ENCODE results near the gene PRICKLE1. TPM values are rescaled to one million over a fixed set of nuclear protein-coding genes. Genes with fewer than 3 reads are reported as not detected.

Gene PRICKLE1
- total and polyA plus RNA-seq, 9 of the 15 experiments (the other 6 are each of a cell fraction or from before 2014, with no cell fraction given): 0.22 to 0.85 (median 0.31) TPM

DNA sequence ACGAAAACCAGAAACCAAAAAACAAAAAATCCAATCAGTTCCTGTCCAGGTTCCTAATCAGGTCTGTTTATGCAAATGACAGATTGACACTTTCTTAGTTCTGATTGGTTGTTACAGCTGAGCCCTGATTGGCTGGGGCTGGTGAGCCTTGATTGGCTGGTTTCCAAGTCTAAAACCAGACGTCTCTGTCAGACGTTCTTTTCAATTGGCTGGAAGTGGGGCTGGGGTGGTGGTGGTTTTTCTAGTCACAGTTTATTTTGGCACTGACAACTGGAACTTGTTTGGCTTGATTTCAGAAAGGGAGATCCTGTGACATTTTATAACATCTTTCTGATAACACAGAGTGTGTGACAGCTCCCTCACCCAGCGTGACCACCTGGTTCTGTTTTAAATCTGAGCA is 36.1 kb upstream of the PRICKLE1 start:
- ChIA-PET CTCF (ENCODE audit: low intra/inter-chr PET ratio) (no interaction called here), POLR2A (no interaction called here)
- no peak overlapping the region for H3K9ac ChIP-seq (ENCODE audit: insufficient read depth in 1 of 2, low read depth in 2 of 2, low read length in 2 of 2)
- no peaks in the 10 kb centered on the region for H3K36me3 ChIP-seq (ENCODE audit: control insufficient read depth, insufficient read depth, low read length)
- intact Hi-C loops (cut with micrococcal nuclease): no loop called here
- DNase-seq (ENCODE audit: extremely low read depth in 1 of 4, low spot score in 3 of 4) (peak; percentile 3 to 38 (median 20)), FAIRE-seq (no peak), ATAC-seq (no peak)
- H4K20me1 ChIP-seq (replicated peaks; ENCODE audit: control insufficient read depth, insufficient read depth, low read length): no peaks in the 10 kb centered on the region
- no peaks in the 10 kb centered on the region for H3K4me1 ChIP-seq (replicated peaks in 1 of 2; ENCODE audit: control insufficient read depth in 2 of 2, insufficient read depth in 2 of 2, low read length in 2 of 2)
- in situ Hi-C loops (cut with MboI): no loop called here
- 3% methylated on average over 4 of the region's 4 CpGs for WGBS (ENCODE audit: insufficient coverage, low coverage, missing lambda C conversion rate)
- TF ChIP-seq NFYB (IDR thresholded peaks at IDR 0.05; ENCODE audit: extremely low read depth, insufficient read length): peak; percentile 23
- no peak for TF ChIP-seq ZNF77 (CRISPR knock-in tag; IDR thresholded peaks at IDR 0.05)
- TF ChIP-seq KLF13 (tag; IDR thresholded peaks at IDR 0.05; ENCODE audit: borderline replicate concordance, low read depth): no peak
- TF ChIP-seq FOS (IDR thresholded peaks at IDR 0.05; ENCODE audit: extremely low read depth, insufficient read length): peak; percentile 19
- peak; percentile 20 for TF ChIP-seq RBM25 (IDR thresholded peaks at IDR 0.05; ENCODE audit: low read depth, low read length, severe bottlenecking)
- no peak overlapping the region for H2AFZ ChIP-seq (ENCODE audit: low read depth, low read length)
- no peak overlapping the region for H3K4me2 ChIP-seq (ENCODE audit: insufficient read depth, low read length)
- BruUV-seq (replicated peaks): no TSS peak
- H3K79me2 ChIP-seq (ENCODE audit: control insufficient read depth, insufficient read depth, low read length): no peaks in the 10 kb centered on the region
- H3K9me1 ChIP-seq (ENCODE audit: control insufficient read depth, insufficient read depth, low read length): no peaks in the 10 kb centered on the region
- no peak overlapping the region for H3K4me3 ChIP-seq
- H3K27me3 ChIP-seq (ENCODE audit: control insufficient read depth in 2 of 2, insufficient read depth in 2 of 2, low read length in 2 of 2): no peaks in the 10 kb centered on the region
- no peak overlapping the region for H3K27ac ChIP-seq (ENCODE audit: extremely low read depth, low read depth, low read length)
- H3K9me3 ChIP-seq (replicated peaks; ENCODE audit: control insufficient read depth, insufficient read depth, low read depth, low read length): no peaks in the 10 kb centered on the region

DNA sequence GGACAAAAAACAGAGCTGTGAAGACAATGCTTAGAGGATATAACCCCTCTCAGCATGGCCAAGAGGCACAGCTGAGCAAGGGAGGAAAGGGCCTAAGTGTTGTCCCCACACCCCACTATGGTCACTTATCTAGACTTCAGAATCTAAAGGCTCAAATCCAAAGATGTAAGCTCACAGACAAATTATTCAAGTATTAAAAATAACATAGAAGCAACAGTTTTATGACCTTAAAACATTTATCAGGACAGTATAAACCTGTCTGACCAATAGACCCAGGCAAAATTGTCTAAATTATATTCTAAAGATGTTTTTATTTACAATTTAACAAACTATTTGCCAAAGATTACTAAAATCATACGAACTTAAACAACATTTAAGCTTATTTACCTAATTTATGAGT is 28.1 kb upstream of the PRICKLE1 start:
- 0% methylated on average over 1 of the region's 1 CpG for WGBS (ENCODE audit: insufficient coverage, low coverage, missing lambda C conversion rate)
- intact Hi-C loops (cut with micrococcal nuclease) (no loop called here), in situ Hi-C loops (cut with MboI) (no loop called here)
- BruUV-seq (replicated peaks): no TSS peak
- DNase-seq (ENCODE audit: extremely low read depth in 1 of 4, low spot score in 3 of 4): no peak
- Histone ChIP-seq H3K36me3 (ENCODE audit: control insufficient read depth, insufficient read depth, low read length) (no peaks in the 10 kb centered on the region), H3K4me2 (ENCODE audit: insufficient read depth, low read length) (no peak overlapping the region), H3K9me1 (ENCODE audit: control insufficient read depth, insufficient read depth, low read length) (no peaks in the 10 kb centered on the region), H3K9me3 (replicated peaks; ENCODE audit: control insufficient read depth, insufficient read depth, low read depth, low read length) (no peaks in the 10 kb centered on the region), H4K20me1 (replicated peaks; ENCODE audit: control insufficient read depth, insufficient read depth, low read length) (no peaks in the 10 kb centered on the region), H2AFZ (ENCODE audit: low read depth, low read length) (no peak overlapping the region), H3K27me3 (ENCODE audit: control insufficient read depth in 2 of 2, insufficient read depth in 2 of 2, low read length in 2 of 2) (no peaks in the 10 kb centered on the region), H3K4me3 (no peak overlapping the region), H3K4me1 (replicated peaks in 1 of 2; ENCODE audit: control insufficient read depth in 2 of 2, insufficient read depth in 2 of 2, low read length in 2 of 2) (no peaks in the 10 kb centered on the region), H3K27ac (ENCODE audit: extremely low read depth, low read depth, low read length) (no peak overlapping the region), H3K79me2 (ENCODE audit: control insufficient read depth, insufficient read depth, low read length) (no peaks in the 10 kb centered on the region), H3K9ac (ENCODE audit: insufficient read depth in 1 of 2, low read depth in 2 of 2, low read length in 2 of 2) (no peak overlapping the region)
- no peak for ATAC-seq
- CTCF ChIA-PET (ENCODE audit: low intra/inter-chr PET ratio): no interaction called here
- FAIRE-seq: no peak
- POLR2A ChIA-PET: no interaction called here
- TF ChIP-seq MITF (IDR thresholded peaks at IDR 0.05) (no peak), ZSCAN29 (IDR thresholded peaks at IDR 0.05) (no peak), KLF13 (tag; IDR thresholded peaks at IDR 0.05; ENCODE audit: borderline replicate concordance, low read depth) (no peak), CCNT2 (IDR thresholded peaks at IDR 0.05; ENCODE audit: borderline replicate concordance, extremely low read depth, insufficient read length, low read depth, low read length) (no peak), TCF3 (CRISPR knock-in tag; IDR thresholded peaks at IDR 0.05) (no peak), MXD1 (CRISPR knock-in tag; IDR thresholded peaks at IDR 0.05; ENCODE audit: borderline replicate concordance, poor library complexity, severe bottlenecking) (no peak), CBFA2T2 (conservative IDR thresholded peaks at IDR 0.05) (no peak), ZNF232 (CRISPR knock-in tag; IDR thresholded peaks at IDR 0.05) (no peak), ZNF239 (CRISPR knock-in tag; IDR thresholded peaks at IDR 0.05) (no peak), EP300 (IDR thresholded peaks at IDR 0.05; ENCODE audit: low read length) (no peak), ZNF551 (CRISPR knock-in tag; IDR thresholded peaks at IDR 0.05) (no peak), POLR2AphosphoS2 (IDR thresholded peaks at IDR 0.05; ENCODE audit: low read length) (no peak), ZNF778 (CRISPR knock-in tag; IDR thresholded peaks at IDR 0.05) (no peak)
